T-helper 9 cell (primary cell): ENCODE measurements around the gene MAMDC2.
A peak's percentile ranks its signal among the peaks of the same experiment; 100 is the strongest.

Source experiments
- DNase-seq: peaks from one replicate; pipeline ENCODE4 v3.0.0-alpha.2; 2020

Gene MAMDC2

DNA sequence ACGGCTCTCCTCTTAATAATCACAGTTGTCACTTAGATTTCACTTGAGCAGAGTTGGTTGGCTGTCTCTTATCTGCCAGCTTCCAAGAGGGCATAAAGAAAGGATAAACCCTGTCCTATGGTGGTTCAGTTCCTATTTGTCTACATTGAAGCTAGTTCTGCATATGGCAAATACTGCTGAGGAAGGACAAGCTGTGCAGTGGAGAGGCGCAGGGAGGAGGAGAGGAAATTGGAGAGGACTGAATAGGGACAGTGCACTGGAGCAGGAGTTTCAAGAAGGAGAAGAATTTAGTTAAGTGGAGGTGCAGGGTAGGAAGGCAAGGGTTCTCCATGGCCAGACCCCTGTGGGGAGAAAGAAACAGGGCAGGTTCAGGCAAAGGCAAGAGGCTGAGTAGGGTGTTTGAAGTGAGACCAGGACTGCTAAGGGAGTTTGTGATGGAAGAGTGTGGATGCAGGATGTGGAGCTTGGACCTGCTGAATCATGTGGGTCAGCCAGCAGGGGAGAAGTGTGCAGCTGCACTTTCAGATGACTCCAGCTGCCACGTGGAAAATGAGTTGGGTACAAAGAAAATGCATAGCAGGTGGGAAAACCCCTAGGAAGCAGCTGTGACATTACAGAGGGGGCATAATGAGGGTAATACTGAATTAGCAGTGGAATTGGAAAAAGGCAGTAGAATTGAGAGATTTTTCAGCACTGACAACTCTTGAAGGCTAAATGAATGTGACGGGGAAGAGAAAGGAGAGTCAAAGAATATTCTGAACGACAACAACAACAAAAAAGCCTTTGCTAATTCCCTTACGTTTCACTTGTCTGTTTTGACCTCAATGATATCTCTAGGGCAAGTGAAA lies 66.8 kb downstream of the MAMDC2 start:
- no peak for DNase-seq

DNA sequence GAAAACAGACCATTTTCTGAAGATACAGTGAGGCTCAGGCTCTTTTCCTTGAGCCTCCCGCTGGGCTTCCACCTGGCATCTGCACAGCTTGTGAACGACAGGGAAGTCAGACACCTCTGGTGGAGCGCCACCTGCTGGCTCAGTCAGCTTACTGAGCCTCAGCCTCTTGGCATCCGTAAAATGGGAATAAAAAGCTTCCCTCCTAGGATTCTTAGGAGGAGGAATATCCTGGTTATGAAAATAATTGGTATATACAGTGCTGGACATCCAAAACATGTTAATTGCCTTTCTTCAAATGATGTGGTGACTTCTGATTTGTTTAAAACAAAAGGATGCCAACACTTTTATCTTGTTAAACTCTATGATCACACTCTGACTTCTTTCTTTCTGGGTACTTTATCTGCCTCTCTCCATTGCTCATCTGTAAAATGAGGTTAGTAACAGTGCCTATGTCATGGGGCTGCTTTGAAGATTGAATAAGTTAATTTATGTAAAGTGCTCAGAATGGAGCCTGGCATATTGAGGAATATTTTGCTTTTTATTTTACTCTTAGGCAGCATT lies 67.5 kb downstream of the MAMDC2 start:
- DNase-seq = peak; percentile 43

DNA sequence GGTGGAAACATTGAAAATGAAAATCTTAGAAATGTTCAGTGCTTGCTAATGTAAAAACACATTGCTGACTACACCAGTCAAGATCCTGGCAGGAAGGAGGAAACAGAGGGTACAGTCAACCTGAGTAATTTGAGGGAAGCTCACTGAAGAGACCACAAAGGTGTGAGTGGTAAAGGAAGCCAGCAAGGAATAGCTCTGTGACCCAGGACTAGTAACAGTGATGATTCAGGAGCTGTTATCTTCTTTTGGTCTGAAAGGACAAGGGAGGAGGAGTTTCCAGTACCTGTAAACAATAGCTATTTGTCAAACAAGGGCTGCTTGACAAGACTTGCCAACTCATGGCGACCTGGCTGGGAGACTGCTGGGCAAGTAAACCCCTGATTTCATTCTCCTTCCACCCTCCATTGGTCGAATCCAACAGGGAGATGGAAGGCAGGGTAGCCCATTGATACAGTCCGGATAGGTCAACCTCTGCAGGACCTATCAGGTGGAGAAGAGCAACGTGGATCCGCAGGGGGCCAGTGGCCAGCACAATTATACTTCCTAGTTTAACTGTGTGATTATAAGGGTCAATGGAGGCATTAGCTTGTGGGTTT lies 68.1 kb downstream of the MAMDC2 start:
- DNase-seq = no peak

DNA sequence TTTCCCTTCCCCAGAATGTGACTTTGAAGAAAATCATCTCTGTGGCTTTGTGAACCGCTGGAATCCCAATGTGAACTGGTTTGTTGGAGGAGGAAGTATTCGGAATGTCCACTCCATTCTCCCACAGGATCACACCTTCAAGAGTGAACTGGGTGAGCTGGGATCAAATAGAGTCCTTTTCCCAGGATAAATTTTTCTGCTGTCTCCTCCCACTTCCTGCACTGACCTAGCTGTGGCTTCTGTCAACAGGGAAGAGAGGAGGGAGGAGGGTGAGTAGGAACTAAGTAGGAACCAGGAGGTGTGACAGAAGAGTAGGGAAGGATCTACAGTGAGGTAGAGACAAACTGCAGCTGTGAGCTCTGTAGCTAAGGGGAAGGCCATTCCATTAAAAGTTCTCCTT lies 69.3 kb downstream of the MAMDC2 start:
- DNase-seq = no peak

DNA sequence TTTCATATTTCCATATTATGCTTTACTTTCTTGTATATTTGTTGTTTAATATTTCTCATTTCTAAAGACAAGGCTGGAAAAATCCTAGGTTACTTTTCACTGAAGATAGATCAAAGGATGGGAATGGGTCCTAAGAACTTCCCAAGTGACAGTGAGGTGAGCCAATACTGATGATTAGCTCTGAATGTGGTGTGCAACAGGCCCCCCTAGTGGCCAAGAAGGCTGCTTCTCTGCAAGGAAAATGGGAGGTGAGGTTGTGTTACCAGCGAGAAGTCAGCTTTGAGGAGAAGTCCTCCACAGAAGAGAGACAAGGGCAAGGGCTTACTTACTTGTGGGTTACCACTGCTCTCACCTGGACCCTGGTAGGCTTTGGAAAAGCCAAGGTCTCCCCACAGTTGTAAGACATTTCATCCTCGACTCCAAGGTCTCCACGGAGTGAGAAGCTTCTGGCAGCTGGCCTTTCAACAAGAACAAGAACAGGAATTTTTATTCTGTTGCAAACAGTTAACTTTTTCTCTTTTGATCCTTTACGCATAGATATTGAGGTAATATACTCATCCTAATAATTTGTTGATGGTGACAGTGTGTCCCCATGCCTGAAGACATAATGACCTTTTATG lies 69.9 kb downstream of the MAMDC2 start:
- DNase-seq = no peak

DNA sequence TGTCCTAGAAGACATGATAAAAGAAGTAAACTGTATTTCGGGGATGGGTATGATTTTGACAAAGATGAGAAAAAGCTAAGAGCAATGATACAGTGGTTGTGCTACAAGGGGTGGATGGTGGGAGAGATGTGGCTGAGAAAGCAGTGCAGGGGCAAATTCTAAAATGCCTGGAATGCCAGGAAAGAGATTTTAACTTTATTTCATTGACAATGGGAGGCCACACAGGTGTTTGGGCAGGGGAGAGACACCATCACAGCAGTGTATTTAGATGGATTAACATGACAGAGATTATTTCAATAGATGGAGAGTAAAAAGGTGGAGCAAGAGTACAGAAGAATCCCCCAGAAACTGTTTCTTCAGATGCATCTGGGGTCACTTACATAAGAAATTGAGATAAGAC lies 71.2 kb downstream of the MAMDC2 start:
- DNase-seq = no peak

DNA sequence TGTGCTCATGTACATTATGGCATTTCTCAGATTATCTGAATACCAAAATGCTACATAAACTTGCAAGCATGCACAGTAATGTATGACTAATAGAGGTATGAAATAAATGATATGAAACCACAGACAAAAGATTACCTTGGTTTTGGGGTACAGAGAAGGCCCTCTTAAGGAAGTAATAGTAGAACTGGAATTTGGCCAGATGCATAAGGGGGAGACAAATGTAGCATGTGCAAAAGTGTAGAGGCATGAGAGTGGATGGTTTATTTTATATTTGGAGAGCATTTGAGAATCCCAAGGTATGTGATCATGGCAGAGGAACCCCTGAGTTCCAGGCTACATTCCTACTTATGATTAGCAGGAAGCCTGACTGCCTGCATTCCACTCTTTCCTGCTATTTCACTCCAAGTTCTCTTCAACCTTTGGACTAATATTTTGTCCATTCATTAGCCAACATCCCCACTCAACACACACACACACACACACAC lies 74.2 kb downstream of the MAMDC2 start:
- no peak for DNase-seq

DNA sequence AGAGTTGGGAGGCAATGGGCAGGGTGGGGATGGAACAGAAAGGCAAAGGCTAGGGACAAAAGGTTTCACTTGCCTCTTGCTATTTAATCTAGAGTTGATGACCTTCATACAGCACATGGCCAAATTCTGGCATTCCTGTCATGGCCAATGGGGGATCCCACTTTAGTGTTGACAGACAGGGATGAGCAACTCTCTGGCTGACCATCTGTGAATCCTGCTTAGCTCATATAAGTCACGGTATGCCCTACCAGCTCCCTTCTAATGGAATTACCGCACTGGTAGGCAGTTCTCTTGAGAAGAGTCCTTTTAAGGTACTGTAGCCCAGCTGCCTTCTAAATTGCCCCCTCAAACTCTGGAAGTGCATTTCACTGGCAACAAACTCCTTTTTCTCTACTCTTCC lies 76.1 kb downstream of the MAMDC2 start:
- DNase-seq = no peak

DNA sequence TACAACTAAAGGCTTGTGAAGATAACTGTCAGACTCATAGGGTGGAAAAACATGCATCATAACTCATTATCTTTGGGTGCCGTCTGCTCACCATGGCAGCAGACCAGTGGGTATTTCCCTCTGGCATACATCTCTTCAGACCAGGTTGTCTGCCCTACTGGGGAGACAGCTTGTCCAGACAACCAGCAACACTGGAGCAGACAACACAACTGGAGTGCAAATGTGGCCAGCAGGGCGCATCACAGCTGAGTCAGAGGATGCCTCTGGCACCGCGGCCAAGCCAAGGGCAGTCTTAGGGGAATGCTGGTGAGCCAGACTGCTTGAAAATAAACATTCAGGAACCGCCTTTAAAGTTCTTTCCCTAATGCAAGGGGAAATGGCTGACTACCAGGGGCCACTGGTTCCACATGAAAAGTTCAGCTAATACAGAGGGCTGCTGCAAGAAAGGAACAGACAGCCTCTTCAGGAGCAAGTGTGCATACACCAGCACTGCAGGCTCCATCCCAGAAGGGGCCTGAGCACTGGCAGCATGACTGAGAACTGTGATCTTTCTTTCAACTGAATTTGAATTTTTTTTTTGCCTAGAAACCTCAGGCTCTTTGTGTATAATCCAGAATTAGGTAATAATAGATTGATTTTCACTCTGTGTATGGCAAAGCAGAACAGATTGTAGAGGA lies 77.3 kb downstream of the MAMDC2 start:
- DNase-seq = no peak

DNA sequence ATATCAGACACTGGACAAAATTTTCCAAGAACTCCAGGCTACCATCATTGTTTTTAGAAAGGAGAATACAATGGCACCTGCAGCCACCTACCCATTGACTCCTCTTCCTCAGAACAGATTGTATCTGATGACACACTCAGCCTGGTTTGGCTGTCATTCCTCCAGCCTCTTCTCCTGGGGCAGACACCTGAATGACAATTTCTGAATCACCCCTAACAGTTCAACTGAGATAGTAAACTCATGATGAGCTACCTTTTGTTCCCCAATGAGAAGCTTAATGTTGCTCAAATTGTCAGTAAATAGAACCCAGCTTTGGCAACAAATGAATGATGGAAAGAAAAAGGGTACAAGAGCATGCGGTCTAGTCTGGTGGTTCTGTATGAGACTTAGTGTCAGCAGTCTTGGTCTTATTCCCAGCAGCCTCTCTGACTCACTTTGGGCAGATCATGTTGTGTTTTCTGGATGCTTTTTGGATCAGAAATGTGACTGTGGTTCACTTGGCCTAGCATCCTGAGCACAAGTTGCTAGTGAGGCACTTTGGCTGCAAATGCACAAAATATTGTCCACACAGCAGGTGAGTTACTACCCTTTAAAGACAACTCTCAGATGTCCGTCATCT lies 78.3 kb downstream of the MAMDC2 start:
- no peak for DNase-seq

DNA sequence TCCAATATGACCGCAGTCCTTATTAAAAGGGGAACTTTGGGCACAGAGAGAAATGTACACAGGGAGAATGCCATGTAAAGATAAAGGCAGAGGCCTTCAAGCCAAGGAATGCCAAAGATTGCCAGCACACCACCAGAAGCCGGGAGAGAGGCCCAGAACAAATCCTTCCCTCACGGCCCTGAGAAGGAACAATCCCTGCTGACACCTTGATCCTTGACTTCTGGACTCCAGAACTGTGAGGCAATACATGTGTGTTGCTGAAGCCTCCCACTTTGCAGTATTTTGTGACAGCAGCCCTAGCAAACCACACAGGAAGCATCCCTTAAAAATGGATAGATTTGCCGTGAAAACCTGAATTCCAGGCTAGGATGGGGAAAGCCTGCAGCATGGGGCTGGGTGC lies 80.0 kb downstream of the MAMDC2 start:
- DNase-seq = no peak

DNA sequence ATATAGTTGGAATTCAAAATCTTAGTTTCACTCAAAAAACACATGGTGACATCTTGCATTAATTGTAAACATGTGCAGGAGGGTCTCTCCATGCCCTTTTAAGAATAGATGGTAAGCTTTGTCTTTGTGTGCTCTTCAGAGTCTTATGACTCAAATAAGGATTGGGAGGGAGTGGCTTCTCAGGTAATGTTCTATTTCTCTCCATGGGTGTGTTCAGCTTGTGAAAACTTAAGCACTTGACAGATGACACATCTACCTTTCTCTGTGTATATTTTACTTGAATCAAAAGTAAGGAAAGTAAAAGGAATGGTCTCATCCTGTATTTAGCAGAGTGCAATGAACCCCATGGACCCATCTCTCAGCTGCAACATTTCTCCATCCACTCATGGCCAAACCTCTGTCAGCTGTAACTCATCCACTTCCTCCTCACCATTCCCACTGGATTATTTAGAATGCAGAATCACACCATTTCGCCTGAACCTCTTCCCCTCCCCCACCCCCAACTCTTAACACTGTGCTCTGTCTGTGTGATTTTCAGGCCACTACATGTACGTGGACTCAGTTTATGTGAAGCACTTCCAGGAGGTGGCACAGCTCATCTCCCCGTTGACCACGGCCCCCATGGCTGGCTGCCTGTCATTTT lies 82.1 kb downstream of the MAMDC2 start:
- no peak for DNase-seq

DNA sequence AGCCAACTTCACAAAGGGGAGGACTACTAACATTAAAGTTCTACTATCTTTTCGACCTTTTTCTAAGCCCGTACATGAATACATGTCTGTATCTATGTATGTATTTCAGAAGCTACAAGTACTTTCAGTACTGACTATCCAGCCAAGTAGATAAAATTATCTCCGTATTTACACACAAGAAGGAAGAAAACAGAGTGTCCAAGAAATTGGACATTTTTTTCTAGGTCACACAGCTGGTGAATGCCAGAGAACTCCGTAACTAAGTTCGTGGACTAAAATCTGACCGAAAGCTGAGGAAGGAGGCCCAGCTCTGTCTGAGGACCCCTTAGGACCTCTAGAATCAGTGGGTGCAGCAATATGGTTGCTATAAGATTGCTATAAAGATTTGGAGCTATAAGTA lies 83.4 kb downstream of the MAMDC2 start:
- no peak for DNase-seq

DNA sequence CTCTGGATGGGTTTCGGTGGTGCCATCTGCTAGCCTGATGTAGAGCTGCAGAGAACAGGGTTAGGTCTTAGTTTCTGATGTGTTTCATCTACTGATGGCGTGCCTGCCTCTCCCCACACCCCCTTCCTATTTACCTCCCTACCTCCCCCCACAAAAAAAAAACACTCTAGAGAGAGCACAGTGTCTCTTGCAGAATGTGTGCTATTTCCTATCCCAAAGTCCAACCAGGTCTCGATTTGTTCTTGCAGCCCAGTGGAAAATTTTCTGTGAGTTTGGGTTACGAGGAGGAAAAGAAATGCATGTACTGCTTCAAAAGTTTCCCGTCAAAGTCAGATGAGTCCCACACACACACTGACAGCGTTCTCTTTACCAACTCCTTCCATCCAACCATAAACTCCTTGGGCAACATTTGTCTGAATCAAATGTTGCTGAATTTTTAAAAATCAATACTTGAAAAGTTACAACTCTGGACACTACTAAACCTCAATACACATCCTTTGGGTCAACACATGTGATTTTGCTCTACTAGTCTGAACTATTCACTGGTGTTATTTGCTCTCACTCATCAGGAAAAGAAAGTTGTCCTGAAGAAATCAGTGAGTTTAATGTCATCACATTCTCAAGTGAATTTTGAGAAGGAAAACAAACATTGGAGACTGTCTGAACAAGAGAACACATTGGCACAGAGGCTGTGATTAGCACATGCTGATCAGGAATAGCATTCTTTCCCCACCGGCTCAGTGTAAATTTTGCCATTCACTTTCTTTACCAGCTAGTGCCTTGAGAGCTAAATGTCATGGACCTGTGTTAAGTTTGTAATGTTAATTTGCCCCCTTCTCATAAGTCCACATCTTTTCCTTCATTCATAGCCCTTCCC lies 84.1 kb downstream of the MAMDC2 start:
- no peak for DNase-seq

DNA sequence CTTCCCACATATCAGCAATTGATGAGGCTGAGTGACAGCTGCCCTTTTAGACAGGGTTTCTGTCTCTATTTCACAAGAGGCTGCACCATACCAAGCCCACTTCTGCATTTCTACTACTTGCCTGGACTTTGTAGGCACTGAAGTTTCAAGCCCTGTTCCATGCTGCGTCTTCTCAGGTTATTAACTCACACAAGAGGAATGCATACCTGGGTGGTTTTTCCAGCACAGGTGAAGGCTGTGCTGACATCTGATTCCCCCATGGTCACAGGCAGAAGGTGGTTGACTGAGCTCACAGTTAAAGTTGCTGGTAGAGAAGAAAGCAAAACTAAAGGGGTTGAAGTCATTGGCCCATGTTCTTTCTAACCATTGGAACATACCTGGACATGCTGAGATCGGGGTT lies 86.6 kb downstream of the MAMDC2 start:
- DNase-seq = no peak

DNA sequence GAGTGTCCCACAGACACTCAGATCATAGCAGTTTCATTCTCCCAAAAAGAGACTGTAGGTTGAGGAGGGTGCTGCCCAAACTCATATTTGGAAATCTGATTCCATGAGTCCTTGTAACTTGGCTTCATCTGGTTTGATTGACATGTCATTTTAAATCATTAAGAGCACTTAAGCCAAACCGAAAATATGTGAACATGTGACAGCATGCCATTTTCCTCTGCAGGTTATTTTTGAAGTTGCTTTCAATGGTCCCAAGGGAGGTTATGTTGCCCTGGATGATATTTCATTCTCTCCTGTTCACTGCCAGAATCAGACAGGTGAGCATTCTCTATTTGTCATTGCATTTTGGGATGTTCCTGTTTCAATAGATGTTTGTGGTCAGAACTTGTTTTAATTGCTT lies 87.6 kb downstream of the MAMDC2 start:
- DNase-seq = no peak

DNA sequence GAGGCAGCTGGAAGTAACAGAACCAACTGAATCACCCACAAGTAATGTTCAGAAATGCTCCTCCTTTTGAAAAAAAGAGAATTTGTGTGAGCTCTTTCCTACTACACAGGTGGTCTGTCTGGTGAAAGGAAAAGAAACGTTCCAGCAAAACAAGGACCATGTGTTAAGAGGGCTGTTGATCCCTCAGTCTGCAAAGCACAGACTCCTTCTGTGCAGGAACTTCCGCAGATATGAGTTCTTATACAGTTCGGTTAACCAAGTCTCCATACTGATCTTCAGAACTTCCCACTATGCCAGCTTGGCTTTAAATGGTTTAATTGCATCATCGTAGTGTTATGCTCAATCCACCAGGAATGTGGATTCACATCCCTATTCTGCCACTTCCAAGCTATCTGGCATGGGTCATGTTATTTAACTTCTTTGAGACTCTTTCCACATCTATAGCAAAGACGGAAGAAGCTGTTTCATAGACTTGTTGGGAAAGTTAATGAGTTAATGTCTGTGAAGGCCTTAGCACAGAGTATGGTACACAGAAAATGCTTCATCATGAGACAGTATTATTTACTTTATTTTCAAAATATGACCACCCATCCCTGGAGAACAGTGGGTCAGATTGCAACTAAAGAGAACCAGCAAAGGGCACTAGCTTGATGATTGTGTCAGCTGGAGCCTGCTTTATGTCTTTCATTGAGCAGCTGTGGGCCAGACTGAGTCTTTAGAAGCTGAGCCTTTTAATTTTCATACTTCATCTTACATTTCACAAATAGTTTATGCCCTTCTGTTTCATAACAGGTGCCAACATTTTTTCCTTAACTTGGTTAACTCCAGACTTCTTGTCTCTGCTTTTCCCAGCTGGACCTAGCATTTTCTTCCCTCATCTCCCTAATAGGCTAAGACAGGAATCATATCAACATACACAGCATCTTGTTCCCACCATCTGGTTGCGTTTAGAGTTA lies 89.9 kb downstream of the MAMDC2 start:
- no peak for DNase-seq

DNA sequence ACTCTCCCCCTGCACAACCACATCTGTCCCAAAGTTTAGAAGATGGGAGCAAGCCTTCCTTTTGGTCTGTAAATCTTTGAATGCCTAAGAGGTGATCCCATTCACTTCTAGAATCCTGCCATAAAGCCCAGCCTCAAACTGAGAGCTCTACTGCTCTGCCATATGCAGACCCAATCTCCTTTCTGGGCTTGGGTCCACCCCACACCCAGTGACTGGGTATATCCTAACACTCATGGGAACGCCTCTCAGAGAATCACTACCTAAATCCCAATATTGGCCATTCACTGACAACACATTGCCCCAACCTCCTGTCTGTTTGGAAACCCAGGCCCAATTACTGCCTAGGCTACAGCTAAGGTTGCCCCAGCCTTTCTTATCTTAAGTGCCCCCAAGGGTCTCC lies 90.7 kb downstream of the MAMDC2 start:
- no peak for DNase-seq

DNA sequence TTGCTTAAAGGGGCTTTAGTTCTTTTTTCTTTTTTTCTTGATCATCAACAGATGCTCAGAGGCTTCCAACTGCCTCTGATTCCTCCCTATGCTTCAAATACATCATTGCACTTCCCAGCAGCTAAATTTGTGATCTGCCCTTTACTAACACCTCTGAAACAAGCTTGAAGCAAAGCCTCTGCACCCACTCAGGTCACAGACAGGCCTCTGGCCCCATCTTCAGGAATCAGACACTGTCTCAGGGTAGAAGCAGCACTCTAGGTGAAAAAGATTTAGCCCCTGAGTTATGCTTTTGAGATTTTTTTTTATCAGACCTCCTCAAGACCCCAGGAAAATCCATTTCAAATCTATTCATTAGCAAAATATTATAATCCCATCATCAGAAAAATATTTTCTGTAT lies 91.5 kb downstream of the MAMDC2 start:
- no peak for DNase-seq

DNA sequence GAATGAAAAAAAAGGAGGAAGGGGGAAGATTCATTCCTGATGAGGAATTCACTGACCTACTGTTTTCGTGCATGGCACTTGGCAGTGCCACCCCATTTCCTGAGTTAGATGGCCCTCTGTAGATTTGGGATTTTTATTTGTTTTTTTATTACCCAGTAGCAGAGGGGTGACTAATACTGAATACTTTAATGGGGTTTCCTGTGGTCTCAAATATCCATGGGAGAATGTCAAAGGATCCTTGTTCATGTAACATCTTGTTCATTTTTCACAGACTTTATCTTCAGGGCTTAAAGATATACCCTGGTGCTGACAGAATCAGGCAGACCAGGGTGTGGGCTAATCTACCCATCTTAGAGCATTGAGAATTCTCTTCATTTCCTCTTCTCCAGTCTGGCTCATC lies 93.0 kb downstream of the MAMDC2 start:
- DNase-seq = no peak
